Thyroid gland (tissue), 4 donors: Measurements from ENCODE around the gene CCDC3.

Experiments used
- CTCF ChIP-seq, 6 experiments: fragments of 200-600 bp in 3 of 6; fragments of 450-650 bp in 3 of 6; sonication (generic) in 3 of 6; IDR thresholded peaks; one replicate each; pipeline ENCODE4 v1.5.1; 2016 to 2019; ENCODE audit warnings: antibody characterized with exemption in 6 of 6, mild to moderate bottlenecking in 2 of 6, inconsistent platforms in 1 of 6, moderate library complexity in 1 of 6
- POLR2A ChIP-seq, 2 donors: fragments of 450-650 bp; IDR thresholded peaks; one replicate each; pipeline ENCODE4 v1.6.1; 2017; ENCODE audit warnings: antibody characterized with exemption in 2 of 2, mild to moderate bottlenecking in 2 of 2, moderate library complexity in 1 of 2

GRCh38 chr10:12973149-12973718 is 28.3 kb downstream of the CCDC3 start:
- no peak for TF ChIP-seq CTCF (IDR thresholded peaks at IDR 0.05)
- TF ChIP-seq POLR2A (IDR thresholded peaks at IDR 0.05) = no peak
